Measurements from ENCODE around the gene TGFA.

TGFA gene

DNA sequence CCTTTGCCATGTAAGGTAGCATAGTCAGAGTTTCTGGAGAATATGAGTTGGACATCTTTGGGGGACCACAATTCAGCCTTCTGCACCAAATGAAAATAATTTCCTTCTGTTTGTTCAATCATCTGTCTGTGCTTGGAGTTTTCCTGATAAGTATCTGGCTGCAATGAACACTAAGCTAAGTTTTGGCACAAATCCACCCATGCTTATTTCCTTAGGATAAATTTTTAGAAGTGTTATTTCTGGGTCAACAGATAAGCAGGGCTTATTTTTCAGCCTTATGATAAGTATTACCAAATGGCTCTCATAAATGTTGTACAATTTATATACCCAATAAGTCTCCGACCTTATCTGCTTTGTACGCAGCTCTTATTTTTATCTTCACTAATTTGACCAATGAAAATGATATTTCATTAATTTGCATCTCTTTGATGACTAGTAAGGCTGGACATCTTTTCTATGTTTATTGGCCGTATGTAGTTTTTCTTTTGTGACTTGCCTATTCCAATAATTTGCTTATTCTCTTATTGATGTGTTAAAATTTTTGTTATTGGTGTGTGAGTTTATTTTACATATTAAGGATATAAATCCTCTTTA, 59.2 kb downstream of the TGFA start:
- TF ChIP-seq, protein P1, sequence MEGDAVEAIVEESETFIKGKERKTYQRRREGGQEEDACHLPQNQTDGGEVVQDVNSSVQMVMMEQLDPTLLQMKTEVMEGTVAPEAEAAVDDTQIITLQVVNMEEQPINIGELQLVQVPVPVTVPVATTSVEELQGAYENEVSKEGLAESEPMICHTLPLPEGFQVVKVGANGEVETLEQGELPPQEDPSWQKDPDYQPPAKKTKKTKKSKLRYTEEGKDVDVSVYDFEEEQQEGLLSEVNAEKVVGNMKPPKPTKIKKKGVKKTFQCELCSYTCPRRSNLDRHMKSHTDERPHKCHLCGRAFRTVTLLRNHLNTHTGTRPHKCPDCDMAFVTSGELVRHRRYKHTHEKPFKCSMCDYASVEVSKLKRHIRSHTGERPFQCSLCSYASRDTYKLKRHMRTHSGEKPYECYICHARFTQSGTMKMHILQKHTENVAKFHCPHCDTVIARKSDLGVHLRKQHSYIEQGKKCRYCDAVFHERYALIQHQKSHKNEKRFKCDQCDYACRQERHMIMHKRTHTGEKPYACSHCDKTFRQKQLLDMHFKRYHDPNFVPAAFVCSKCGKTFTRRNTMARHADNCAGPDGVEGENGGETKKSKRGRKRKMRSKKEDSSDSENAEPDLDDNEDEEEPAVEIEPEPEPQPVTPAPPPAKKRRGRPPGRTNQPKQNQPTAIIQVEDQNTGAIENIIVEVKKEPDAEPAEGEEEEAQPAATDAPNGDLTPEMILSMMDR (IDR thresholded peaks at IDR 0.05; ENCODE audit: low read depth, low read length), result no peak
- H3K36me3 ChIP-seq, result no peaks in the 10 kb centered on the region
- no peak for DNase-seq
- H3K4me3 ChIP-seq (ENCODE audit: low read depth, low read length), result no peak overlapping the region
- no peaks in the 10 kb centered on the region for H3K9me3 ChIP-seq (ENCODE audit: severe bottlenecking)
- H3K27ac ChIP-seq, result no peak overlapping the region
- peaks cover 14% of the 10 kb centered on the region for H3K27me3 ChIP-seq (ENCODE audit: insufficient read depth, low read depth, severe bottlenecking)

DNA sequence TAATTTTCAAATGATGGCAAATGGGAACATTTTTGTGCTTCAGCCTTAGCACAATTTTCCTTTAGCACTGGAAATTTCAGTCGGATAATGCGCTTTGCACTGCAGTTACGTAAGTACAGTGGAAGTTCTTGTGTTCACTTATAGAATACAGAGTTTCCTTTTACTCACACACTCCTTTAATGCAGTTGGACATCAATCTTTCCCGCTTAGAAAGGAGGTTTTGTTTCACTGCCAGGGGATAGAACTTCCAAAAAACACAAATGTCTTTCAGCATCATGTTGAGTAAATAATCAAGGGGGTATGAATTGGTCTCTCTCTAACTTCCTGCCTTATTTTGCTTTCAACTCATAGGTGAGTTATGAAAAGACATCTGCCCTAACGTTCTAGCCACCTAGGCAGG, 63.2 kb downstream of the TGFA start:
- no peaks in the 10 kb centered on the region for H3K9me3 ChIP-seq (ENCODE audit: severe bottlenecking)
- no peak overlapping the region for H3K4me3 ChIP-seq (ENCODE audit: low read depth, low read length)
- H3K27ac ChIP-seq, result no peak overlapping the region
- no peaks in the 10 kb centered on the region for H3K36me3 ChIP-seq
- no peak for DNase-seq
- TF ChIP-seq, protein P1 (IDR thresholded peaks at IDR 0.05; ENCODE audit: low read depth, low read length), result no peak
- H3K27me3 ChIP-seq (ENCODE audit: insufficient read depth, low read depth, severe bottlenecking), result peaks cover 13% of the 10 kb centered on the region

DNA sequence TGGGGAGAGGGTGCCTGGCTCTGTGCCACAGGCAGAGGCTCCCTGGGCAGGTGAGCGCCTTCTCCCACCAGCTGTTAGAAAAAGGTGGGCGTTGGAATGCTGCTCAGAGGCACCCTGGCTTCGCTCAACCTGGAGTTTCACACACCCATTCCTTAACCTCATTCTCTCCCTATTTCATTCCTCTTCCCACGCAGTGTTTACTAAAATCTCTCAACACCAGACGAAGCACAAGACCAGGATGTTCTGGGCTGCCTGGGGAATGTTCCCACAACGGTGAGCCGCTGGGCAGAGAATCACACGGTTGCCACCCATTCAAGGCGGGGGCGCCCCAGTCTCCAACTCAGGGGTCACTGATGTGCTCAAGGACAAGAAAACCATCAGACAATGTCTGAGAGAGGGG, 64.5 kb downstream of the TGFA start:
- DNase-seq, result no peak
- Histone ChIP-seq H3K9me3 (ENCODE audit: severe bottlenecking) (no peaks in the 10 kb centered on the region), H3K4me3 (ENCODE audit: low read depth, low read length) (no peak overlapping the region), H3K36me3 (no peaks in the 10 kb centered on the region), H3K27me3 (ENCODE audit: insufficient read depth, low read depth, severe bottlenecking) (peaks cover 19% of the 10 kb centered on the region), H3K27ac (no peak overlapping the region)
- TF ChIP-seq, protein P1 (IDR thresholded peaks at IDR 0.05; ENCODE audit: low read depth, low read length), result no peak

DNA sequence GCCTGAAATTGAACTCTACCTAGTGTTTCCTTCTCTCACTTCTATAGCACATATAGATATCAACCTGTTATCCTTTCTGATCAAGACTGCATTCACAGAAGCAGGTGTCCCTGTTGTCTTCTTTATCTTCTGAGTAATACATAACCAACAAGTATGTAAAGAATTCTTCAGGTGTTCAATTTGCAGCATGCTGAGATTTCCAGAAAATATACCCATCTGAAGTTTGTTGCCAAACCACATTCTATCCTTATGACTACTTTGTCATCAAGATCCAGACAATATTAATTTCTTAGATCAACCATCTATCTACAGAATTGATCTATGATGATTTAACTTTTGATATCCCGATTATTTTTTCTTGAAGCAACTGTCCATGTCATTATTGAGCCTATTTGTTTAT, 69.5 kb downstream of the TGFA start:
- DNase-seq, result no peak
- Histone ChIP-seq H3K4me3 (ENCODE audit: low read depth, low read length) (no peak overlapping the region), H3K27me3 (ENCODE audit: insufficient read depth, low read depth, severe bottlenecking) (peaks cover 15% of the 10 kb centered on the region), H3K27ac (no peak overlapping the region), H3K9me3 (ENCODE audit: severe bottlenecking) (peaks cover 3% of the 10 kb centered on the region), H3K36me3 (no peaks in the 10 kb centered on the region)
- TF ChIP-seq, protein P1 (IDR thresholded peaks at IDR 0.05; ENCODE audit: low read depth, low read length), result no peak

DNA sequence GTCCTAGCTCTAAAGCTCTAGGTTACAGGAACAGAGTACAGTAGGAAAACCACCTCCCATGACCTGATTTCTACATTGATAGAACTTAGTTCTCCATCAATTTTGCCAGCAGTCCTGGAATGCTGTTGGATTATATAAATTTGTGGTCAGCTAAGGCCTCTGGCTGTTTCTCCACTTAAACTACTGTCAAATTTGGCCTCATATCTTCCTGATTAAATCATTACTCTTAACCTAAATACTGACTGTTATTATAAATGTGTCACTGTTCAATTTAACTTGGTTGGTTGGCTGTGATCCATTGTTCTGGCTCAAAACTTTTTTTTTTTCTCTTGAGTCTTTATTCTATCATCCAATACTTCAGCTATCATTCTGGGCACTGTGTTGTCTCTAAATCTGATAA, 71.2 kb downstream of the TGFA start:
- Histone ChIP-seq H3K27ac (no peak overlapping the region), H3K9me3 (ENCODE audit: severe bottlenecking) (peaks cover 3% of the 10 kb centered on the region), H3K36me3 (no peaks in the 10 kb centered on the region), H3K27me3 (ENCODE audit: insufficient read depth, low read depth, severe bottlenecking) (peaks cover 12% of the 10 kb centered on the region), H3K4me3 (ENCODE audit: low read depth, low read length) (no peak overlapping the region)
- TF ChIP-seq, protein P1 (IDR thresholded peaks at IDR 0.05; ENCODE audit: low read depth, low read length), result no peak
- DNase-seq, result no peak

DNA sequence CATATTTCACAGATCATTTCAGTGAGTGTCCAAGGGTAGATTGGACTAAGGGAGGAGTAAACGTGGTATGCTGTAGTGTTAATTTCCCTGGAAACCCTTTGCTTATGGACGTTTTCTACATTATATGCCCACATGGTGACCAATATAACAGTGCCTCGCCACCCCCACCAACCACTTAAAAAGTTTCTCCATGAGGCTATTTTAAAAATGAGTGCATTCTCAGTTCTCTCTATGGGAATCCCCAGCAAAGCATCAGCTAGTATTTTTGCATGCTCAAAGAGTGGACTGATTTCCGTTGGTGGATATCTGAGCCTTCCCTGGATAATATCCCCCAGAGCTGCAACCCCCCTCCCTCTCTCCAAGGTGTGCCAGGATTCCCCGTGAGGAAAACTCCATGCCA, 73.2 kb downstream of the TGFA start:
- no peak for DNase-seq
- Histone ChIP-seq H3K36me3 (no peaks in the 10 kb centered on the region), H3K9me3 (ENCODE audit: severe bottlenecking) (peaks cover 3% of the 10 kb centered on the region), H3K27me3 (ENCODE audit: insufficient read depth, low read depth, severe bottlenecking) (peaks cover 9% of the 10 kb centered on the region), H3K4me3 (ENCODE audit: low read depth, low read length) (no peak overlapping the region), H3K27ac (no peak overlapping the region)
- TF ChIP-seq, protein P1 (IDR thresholded peaks at IDR 0.05; ENCODE audit: low read depth, low read length), result no peak
